ENCODE data around the gene CPNE5.

CPNE5 gene

DNA sequence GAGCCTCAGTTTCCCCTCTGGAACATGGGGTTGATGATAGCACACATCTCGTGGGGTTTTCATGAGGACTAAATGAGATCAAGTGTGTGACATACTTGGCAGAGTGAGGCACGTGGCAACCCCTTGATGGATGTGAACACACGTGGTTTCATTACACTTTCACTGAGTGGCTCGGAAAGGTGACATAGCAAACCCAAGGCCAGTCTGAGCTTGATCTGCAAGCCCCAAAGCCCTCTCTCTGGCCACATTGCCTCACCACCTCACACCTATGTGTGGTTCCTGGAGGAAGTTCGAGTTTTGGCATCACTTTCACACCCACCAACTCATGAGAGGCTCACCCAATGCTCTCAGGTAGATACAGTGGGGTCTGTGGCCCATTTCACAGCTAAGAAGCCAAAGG lies 60.0 kb downstream of the CPNE5 start:
- TF ChIP-seq FOXA1 (IDR thresholded peaks at IDR 0.05) (no peak), ARNT (IDR thresholded peaks at IDR 0.05) (no peak), ZNF384 (IDR thresholded peaks at IDR 0.05) (no peak)
- ChIA-PET POLR2A (interaction anchor here (1.7 kb wide), 1 partner anchor 10 kb away, joined by 4 read pairs; no protein-coding TSS in a partner anchor), CTCF (interaction anchor here (0.5 to 2.0 kb wide), 2 partner anchors 73 to 334 kb away, joined by 3 to 8 read pairs; no protein-coding TSS in a partner anchor)
- DNase-seq (ENCODE audit: extremely low spot score) = no peak

DNA sequence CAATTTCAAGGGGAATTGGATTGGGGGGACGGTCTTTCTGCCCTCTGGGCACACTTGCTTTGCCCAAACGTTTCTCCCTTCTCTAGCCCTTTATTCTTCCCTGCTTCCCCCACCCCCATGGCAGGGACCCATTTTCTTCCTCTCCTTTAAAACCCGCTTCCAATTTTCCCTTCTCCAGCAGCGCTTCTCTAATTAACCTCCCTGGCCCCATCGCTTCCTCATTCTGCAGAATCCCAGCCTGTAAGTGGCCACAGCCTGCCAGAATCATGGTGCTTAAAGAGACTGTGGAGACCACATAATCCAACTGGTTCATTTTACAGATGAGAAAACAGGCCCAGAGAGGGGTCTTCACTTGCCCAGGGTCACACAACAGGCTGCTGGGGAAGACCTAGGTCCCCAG lies 61.4 kb downstream of the CPNE5 start:
- POLR2A ChIA-PET = interaction anchor here (1.7 kb wide), 1 partner anchor 8 kb away, joined by 4 read pairs; no protein-coding TSS in a partner anchor
- CTCF ChIA-PET = interaction anchor here (2.0 kb wide), 1 partner anchor 74 kb away, joined by 8 read pairs; no protein-coding TSS in a partner anchor
- no peak for TF ChIP-seq NFRKB (IDR thresholded peaks at IDR 0.05)
- TF ChIP-seq, protein P1, sequence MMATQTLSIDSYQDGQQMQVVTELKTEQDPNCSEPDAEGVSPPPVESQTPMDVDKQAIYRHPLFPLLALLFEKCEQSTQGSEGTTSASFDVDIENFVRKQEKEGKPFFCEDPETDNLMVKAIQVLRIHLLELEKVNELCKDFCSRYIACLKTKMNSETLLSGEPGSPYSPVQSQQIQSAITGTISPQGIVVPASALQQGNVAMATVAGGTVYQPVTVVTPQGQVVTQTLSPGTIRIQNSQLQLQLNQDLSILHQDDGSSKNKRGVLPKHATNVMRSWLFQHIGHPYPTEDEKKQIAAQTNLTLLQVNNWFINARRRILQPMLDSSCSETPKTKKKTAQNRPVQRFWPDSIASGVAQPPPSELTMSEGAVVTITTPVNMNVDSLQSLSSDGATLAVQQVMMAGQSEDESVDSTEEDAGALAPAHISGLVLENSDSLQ (IDR thresholded peaks at IDR 0.05) = no peak
- no peak for TF ChIP-seq TARDBP (IDR thresholded peaks at IDR 0.05)
- no peak for TF ChIP-seq LEF1 (IDR thresholded peaks at IDR 0.05; ENCODE audit: borderline replicate concordance)
- TF ChIP-seq ARNT (IDR thresholded peaks at IDR 0.05) = no peak
- TF ChIP-seq ZNF384 (IDR thresholded peaks at IDR 0.05) = no peak
- TF ChIP-seq SP1 (IDR thresholded peaks at IDR 0.05) = no peak
- no peak for TF ChIP-seq BHLHE40 (IDR thresholded peaks at IDR 0.05; ENCODE audit: borderline replicate concordance)
- no peak for TF ChIP-seq FOXM1 (IDR thresholded peaks at IDR 0.05; ENCODE audit: borderline replicate concordance)
- TF ChIP-seq FOXK2 (IDR thresholded peaks at IDR 0.05) = no peak
- TF ChIP-seq FOXA1 (IDR thresholded peaks at IDR 0.05) = no peak
- TF ChIP-seq L3MBTL2 (conservative IDR thresholded peaks at IDR 0.05) = no peak
- no peak for DNase-seq (ENCODE audit: extremely low spot score)

DNA sequence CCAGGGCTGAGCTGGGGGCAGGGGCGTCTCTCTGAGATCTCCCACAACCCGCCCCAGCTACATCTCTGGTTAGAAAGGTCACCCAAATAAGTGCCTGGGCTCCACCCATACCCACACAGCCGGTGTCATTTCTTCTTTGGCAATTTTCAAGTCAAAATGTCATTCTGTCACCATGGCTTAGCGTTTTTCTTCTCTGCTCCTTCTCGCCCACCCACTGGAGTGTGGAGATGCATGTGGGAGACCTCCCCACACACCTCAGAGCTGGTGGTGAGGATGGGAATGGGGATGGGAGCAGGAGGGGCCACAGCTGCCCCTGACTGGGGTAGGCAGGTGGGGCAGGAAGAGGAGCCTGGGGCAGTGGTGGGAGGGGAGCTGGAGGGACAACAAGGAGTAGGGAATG lies 63.1 kb downstream of the CPNE5 start:
- CTCF ChIA-PET = no interaction called here
- POLR2A ChIA-PET = no interaction called here

DNA sequence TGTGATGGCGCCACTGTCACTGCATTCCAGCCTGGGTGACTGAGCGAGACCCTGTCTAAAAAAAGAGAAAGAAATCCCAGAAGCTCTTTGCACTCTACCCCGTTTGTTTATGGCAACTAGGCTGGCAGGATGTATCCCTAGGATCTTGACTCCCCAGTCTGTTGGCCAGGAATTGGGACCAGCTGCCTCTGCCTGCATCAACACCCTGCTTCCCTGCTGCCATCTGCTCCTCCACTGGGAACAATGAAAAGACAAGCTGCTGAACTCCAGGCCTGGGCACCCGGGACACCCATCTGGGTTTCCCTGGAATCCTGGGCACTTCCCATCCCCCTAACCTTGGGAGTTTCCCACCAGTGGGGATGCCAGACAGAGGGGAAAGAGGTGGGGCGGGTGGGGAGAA lies 64.9 kb downstream of the CPNE5 start:
- ChIA-PET CTCF (interaction anchor here (0.7 kb wide), 1 partner anchor 436 kb away, joined by 5 read pairs; no protein-coding TSS in a partner anchor), POLR2A (no interaction called here)
- DNase-seq (ENCODE audit: extremely low spot score) = no peak
- no peak for TF ChIP-seq ARNT (IDR thresholded peaks at IDR 0.05)
- TF ChIP-seq CTBP1 (IDR thresholded peaks at IDR 0.05; ENCODE audit: borderline replicate concordance) = no peak
- TF ChIP-seq ELF4 (IDR thresholded peaks at IDR 0.05) = no peak
- TF ChIP-seq, protein P1 (IDR thresholded peaks at IDR 0.05) = no peak
- no peak for TF ChIP-seq NFRKB (IDR thresholded peaks at IDR 0.05)
- TF ChIP-seq L3MBTL2 (conservative IDR thresholded peaks at IDR 0.05) = no peak
- TF ChIP-seq TARDBP (IDR thresholded peaks at IDR 0.05) = no peak

More for the DNA sequence above, 63.1 kb downstream of the CPNE5 start:
- TF ChIP-seq BHLHE40 (IDR thresholded peaks at IDR 0.05; ENCODE audit: borderline replicate concordance) (no peak), SP1 (IDR thresholded peaks at IDR 0.05) (no peak), HDGF (IDR thresholded peaks at IDR 0.05; ENCODE audit: borderline replicate concordance) (no peak), L3MBTL2 (conservative IDR thresholded peaks at IDR 0.05) (no peak), CTBP1 (IDR thresholded peaks at IDR 0.05; ENCODE audit: borderline replicate concordance) (no peak), ELF4 (IDR thresholded peaks at IDR 0.05) (no peak), FOXM1 (IDR thresholded peaks at IDR 0.05; ENCODE audit: borderline replicate concordance) (no peak), FOXK2 (IDR thresholded peaks at IDR 0.05) (no peak), NFRKB (IDR thresholded peaks at IDR 0.05) (no peak), ARNT (IDR thresholded peaks at IDR 0.05) (no peak), LEF1 (IDR thresholded peaks at IDR 0.05; ENCODE audit: borderline replicate concordance) (no peak), FOXA1 (IDR thresholded peaks at IDR 0.05) (no peak), ZNF384 (IDR thresholded peaks at IDR 0.05) (no peak), SUZ12 (IDR thresholded peaks at IDR 0.05) (no peak), TARDBP (IDR thresholded peaks at IDR 0.05) (no peak)
- TF ChIP-seq, protein P1 (IDR thresholded peaks at IDR 0.05) = no peak
- no peak for DNase-seq (ENCODE audit: extremely low spot score)

DNA sequence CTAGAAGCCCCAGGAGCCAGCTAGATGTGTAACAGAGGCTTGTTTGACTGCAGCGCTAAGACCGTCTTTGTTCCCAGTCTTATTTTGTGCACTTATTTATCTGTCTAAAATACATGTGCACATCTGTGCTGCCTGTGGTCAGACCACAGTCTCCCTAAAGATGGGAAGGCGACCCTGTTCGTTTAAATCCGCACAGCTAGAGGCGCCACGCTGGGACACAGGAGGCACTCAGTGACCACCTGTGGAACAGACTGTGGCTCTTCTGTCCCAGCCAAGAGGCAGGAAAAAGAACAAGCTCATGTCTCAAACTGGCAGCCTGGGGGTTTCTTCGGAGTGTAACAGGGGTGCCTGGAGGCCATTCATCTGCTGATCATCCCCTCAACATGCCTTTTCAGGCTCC lies 66.8 kb downstream of the CPNE5 start:
- TF ChIP-seq CTBP1 (IDR thresholded peaks at IDR 0.05; ENCODE audit: borderline replicate concordance) (no peak), FOXA1 (IDR thresholded peaks at IDR 0.05) (no peak), NFRKB (IDR thresholded peaks at IDR 0.05) (no peak), FOXM1 (IDR thresholded peaks at IDR 0.05; ENCODE audit: borderline replicate concordance) (no peak), L3MBTL2 (conservative IDR thresholded peaks at IDR 0.05) (no peak)
- ChIA-PET CTCF (interaction anchor here (0.8 to 1.3 kb wide), 5 partner anchors 10 to 245 kb away, joined by 3 to 8 read pairs (median 4); no protein-coding TSS in a partner anchor), POLR2A (no interaction called here)
- no peak for DNase-seq (ENCODE audit: extremely low spot score)

DNA sequence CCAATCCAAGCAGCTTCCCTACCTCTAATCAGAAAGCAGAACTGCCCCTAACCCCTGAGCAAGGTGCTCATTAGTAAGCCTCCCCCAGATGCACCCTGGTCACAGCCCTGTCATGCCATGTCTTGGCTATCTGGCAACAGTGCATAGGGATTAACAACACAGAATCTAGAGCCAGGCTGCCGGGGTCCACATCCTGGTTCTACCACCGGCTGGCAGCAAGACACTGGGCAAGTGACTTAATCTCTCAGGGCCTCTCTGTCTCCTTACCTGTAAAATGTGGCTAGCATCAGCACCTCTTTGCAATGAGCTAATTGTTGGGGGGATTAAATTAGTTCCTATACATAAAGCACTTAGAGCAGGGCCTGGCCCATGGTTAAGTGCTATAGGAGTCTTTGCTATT lies 68.1 kb downstream of the CPNE5 start:
- no peak for DNase-seq (ENCODE audit: extremely low spot score)
- ChIA-PET CTCF (interaction anchor here (1.4 kb wide), 1 partner anchor 11 kb away, joined by 3 read pairs; no protein-coding TSS in a partner anchor), POLR2A (no interaction called here)
- no peak for TF ChIP-seq HDGF (IDR thresholded peaks at IDR 0.05; ENCODE audit: borderline replicate concordance)
- no peak for TF ChIP-seq FOXA1 (IDR thresholded peaks at IDR 0.05)
- no peak for TF ChIP-seq LEF1 (IDR thresholded peaks at IDR 0.05; ENCODE audit: borderline replicate concordance)
- TF ChIP-seq, protein P1 (IDR thresholded peaks at IDR 0.05) = no peak
- no peak for TF ChIP-seq FOXM1 (IDR thresholded peaks at IDR 0.05; ENCODE audit: borderline replicate concordance)
- no peak for TF ChIP-seq SP1 (IDR thresholded peaks at IDR 0.05)
- no peak for TF ChIP-seq L3MBTL2 (conservative IDR thresholded peaks at IDR 0.05)
- TF ChIP-seq FOXK2 (IDR thresholded peaks at IDR 0.05) = no peak
- no peak for TF ChIP-seq CTBP1 (IDR thresholded peaks at IDR 0.05; ENCODE audit: borderline replicate concordance)
- no peak for TF ChIP-seq SUZ12 (IDR thresholded peaks at IDR 0.05)
- TF ChIP-seq ZNF384 (IDR thresholded peaks at IDR 0.05) = no peak
- no peak for TF ChIP-seq NFRKB (IDR thresholded peaks at IDR 0.05)
